HEK293 (cell line): ENCODE results near the gene BMERB1.

Source experiments
- GLIS2 ChIP-seq: fragments of 450-650 bp; formaldehyde crosslinking; IDR thresholded peaks from 2 replicates; pipeline ENCODE4 v1.5.1; 2016; ENCODE audit warnings: missing biosample characterization, missing genetic modification characterization
- HOXA7 ChIP-seq: sonication (generic); formaldehyde crosslinking; IDR thresholded peaks from 2 replicates; pipeline ENCODE4 v1.8.1; 2022; ENCODE audit warnings: missing genetic modification reagents, borderline replicate concordance
- ZBTB20 ChIP-seq: fragments of 450-650 bp; formaldehyde crosslinking; IDR thresholded peaks from 2 replicates; pipeline ENCODE4 v1.5.1; 2016; ENCODE audit warnings: missing biosample characterization, missing genetic modification characterization
- ZNF140 ChIP-seq: fragments of 450-650 bp; formaldehyde crosslinking; IDR thresholded peaks from 2 replicates; pipeline ENCODE4 v1.5.1; 2016; ENCODE audit warnings: missing biosample characterization, missing genetic modification characterization
- ZNF239 ChIP-seq: fragments of 450-650 bp; formaldehyde crosslinking; IDR thresholded peaks from 2 replicates; pipeline ENCODE4 v1.5.1; 2016; ENCODE audit warnings: missing biosample characterization, missing genetic modification characterization
- ZNF433 ChIP-seq: fragments of 450-650 bp; formaldehyde crosslinking; IDR thresholded peaks from 2 replicates; pipeline ENCODE4 v1.5.1; 2016; ENCODE audit warnings: missing biosample characterization, missing genetic modification characterization, low read depth
- ZNF624 ChIP-seq: fragments of 450-650 bp; formaldehyde crosslinking; IDR thresholded peaks from 2 replicates; pipeline ENCODE4 v1.5.1; 2017; ENCODE audit warnings: missing biosample characterization, missing genetic modification characterization
- ZNF747 ChIP-seq: fragments of 450-650 bp; formaldehyde crosslinking; IDR thresholded peaks from 2 replicates; pipeline ENCODE4 v1.5.1; 2016; ENCODE audit warnings: missing biosample characterization, missing genetic modification characterization
- ZNF777 ChIP-seq: fragments of 450-650 bp; formaldehyde crosslinking; IDR thresholded peaks from 2 replicates; pipeline ENCODE4 v1.5.1; 2017; ENCODE audit warnings: missing biosample characterization, missing genetic modification characterization, borderline replicate concordance
- ZNF830 ChIP-seq: fragments of 450-650 bp; IDR thresholded peaks from 2 replicates; pipeline ENCODE4 v1.5.0; 2018; ENCODE audit warnings: missing biosample characterization, missing genetic modification characterization, low read depth, mild to moderate bottlenecking, moderate library complexity
- TF ChIP-seq, protein P1 (sequence below): fragments of 450-650 bp; formaldehyde crosslinking; IDR thresholded peaks from 2 replicates; pipeline ENCODE4 v1.5.1; 2016; ENCODE audit warnings: missing biosample characterization, missing genetic modification characterization
- TF ChIP-seq, protein P2 (sequence below): fragments of 450-650 bp; formaldehyde crosslinking; IDR thresholded peaks from 2 replicates; pipeline ENCODE4 v1.5.1; 2016; ENCODE audit warnings: missing biosample characterization, missing genetic modification characterization
- TF ChIP-seq, protein P3 (sequence below): fragments of 450-650 bp; formaldehyde crosslinking; IDR thresholded peaks from 2 replicates; pipeline ENCODE4 v1.5.1; 2016; ENCODE audit warnings: missing biosample characterization, missing genetic modification characterization
- TF ChIP-seq, protein P4 (sequence below): fragments of 450-650 bp; formaldehyde crosslinking; IDR thresholded peaks from 2 replicates; pipeline ENCODE4 v1.5.1; 2017; ENCODE audit warnings: missing biosample characterization, mild to moderate bottlenecking, missing genetic modification characterization, moderate library complexity

DNA sequence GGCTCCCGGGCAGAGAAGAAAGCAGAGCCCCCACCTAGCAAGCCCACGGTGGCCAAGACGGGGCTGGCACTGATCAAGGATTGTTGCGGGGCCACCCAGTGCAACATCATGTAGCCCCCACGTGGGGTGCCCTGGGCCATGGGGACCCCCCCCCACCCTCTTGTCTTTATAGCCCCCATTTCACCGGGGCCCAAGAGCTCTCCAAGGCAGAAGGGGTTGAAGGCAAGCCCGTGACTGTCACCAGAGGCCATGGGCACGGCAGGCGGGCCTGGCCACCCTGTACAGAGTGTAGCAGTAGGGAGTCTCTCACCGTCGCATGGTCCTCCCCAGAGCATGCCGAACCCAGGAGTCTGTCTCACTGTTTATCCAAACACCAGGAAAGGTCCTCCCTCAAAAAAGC lies 152.3 kb downstream of the BMERB1 start:
- TF ChIP-seq, protein P1, sequence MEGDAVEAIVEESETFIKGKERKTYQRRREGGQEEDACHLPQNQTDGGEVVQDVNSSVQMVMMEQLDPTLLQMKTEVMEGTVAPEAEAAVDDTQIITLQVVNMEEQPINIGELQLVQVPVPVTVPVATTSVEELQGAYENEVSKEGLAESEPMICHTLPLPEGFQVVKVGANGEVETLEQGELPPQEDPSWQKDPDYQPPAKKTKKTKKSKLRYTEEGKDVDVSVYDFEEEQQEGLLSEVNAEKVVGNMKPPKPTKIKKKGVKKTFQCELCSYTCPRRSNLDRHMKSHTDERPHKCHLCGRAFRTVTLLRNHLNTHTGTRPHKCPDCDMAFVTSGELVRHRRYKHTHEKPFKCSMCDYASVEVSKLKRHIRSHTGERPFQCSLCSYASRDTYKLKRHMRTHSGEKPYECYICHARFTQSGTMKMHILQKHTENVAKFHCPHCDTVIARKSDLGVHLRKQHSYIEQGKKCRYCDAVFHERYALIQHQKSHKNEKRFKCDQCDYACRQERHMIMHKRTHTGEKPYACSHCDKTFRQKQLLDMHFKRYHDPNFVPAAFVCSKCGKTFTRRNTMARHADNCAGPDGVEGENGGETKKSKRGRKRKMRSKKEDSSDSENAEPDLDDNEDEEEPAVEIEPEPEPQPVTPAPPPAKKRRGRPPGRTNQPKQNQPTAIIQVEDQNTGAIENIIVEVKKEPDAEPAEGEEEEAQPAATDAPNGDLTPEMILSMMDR (tag by site-specific recombination), result no peak
- TF ChIP-seq ZNF747, result no peak
- no peak for TF ChIP-seq ZNF777
- TF ChIP-seq HOXA7 (CRISPR knock-in tag), result no peak
- TF ChIP-seq, protein P2, sequence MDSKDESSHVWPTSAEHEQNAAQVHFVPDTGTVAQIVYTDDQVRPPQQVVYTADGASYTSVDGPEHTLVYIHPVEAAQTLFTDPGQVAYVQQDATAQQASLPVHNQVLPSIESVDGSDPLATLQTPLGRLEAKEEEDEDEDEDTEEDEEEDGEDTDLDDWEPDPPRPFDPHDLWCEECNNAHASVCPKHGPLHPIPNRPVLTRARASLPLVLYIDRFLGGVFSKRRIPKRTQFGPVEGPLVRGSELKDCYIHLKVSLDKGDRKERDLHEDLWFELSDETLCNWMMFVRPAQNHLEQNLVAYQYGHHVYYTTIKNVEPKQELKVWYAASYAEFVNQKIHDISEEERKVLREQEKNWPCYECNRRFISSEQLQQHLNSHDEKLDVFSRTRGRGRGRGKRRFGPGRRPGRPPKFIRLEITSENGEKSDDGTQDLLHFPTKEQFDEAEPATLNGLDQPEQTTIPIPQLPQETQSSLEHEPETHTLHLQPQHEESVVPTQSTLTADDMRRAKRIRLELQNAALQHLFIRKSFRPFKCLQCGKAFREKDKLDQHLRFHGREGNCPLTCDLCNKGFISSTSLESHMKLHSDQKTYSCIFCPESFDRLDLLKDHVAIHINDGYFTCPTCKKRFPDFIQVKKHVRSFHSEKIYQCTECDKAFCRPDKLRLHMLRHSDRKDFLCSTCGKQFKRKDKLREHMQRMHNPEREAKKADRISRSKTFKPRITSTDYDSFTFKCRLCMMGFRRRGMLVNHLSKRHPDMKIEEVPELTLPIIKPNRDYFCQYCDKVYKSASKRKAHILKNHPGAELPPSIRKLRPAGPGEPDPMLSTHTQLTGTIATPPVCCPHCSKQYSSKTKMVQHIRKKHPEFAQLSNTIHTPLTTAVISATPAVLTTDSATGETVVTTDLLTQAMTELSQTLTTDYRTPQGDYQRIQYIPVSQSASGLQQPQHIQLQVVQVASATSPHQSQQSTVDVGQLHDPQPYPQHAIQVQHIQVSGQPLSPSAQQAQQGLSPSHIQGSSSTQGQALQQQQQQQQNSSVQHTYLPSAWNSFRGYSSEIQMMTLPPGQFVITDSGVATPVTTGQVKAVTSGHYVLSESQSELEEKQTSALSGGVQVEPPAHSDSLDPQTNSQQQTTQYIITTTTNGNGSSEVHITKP, result no peak
- TF ChIP-seq ZNF624 (tag by site-specific recombination), result no peak
- TF ChIP-seq ZNF433 (tag by site-specific recombination), result no peak
- TF ChIP-seq, protein P3, sequence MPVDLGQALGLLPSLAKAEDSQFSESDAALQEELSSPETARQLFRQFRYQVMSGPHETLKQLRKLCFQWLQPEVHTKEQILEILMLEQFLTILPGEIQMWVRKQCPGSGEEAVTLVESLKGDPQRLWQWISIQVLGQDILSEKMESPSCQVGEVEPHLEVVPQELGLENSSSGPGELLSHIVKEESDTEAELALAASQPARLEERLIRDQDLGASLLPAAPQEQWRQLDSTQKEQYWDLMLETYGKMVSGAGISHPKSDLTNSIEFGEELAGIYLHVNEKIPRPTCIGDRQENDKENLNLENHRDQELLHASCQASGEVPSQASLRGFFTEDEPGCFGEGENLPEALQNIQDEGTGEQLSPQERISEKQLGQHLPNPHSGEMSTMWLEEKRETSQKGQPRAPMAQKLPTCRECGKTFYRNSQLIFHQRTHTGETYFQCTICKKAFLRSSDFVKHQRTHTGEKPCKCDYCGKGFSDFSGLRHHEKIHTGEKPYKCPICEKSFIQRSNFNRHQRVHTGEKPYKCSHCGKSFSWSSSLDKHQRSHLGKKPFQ (tag by site-specific recombination), result no peak
- TF ChIP-seq GLIS2 (tag by site-specific recombination), result no peak
- TF ChIP-seq ZBTB20 (tag by site-specific recombination), result no peak
- TF ChIP-seq ZNF239 (tag by site-specific recombination), result no peak
- TF ChIP-seq ZNF140 (tag by site-specific recombination), result no peak
- TF ChIP-seq, protein P4, sequence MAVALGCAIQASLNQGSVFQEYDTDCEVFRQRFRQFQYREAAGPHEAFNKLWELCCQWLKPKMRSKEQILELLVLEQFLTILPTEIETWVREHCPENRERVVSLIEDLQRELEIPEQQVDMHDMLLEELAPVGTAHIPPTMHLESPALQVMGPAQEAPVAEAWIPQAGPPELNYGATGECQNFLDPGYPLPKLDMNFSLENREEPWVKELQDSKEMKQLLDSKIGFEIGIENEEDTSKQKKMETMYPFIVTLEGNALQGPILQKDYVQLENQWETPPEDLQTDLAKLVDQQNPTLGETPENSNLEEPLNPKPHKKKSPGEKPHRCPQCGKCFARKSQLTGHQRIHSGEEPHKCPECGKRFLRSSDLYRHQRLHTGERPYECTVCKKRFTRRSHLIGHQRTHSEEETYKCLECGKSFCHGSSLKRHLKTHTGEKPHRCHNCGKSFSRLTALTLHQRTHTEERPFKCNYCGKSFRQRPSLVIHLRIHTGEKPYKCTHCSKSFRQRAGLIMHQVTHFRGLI, result no peak
- no peak for TF ChIP-seq ZNF830 (tag by site-specific recombination)
